ENCODE results near the gene MAFG.

DNA sequence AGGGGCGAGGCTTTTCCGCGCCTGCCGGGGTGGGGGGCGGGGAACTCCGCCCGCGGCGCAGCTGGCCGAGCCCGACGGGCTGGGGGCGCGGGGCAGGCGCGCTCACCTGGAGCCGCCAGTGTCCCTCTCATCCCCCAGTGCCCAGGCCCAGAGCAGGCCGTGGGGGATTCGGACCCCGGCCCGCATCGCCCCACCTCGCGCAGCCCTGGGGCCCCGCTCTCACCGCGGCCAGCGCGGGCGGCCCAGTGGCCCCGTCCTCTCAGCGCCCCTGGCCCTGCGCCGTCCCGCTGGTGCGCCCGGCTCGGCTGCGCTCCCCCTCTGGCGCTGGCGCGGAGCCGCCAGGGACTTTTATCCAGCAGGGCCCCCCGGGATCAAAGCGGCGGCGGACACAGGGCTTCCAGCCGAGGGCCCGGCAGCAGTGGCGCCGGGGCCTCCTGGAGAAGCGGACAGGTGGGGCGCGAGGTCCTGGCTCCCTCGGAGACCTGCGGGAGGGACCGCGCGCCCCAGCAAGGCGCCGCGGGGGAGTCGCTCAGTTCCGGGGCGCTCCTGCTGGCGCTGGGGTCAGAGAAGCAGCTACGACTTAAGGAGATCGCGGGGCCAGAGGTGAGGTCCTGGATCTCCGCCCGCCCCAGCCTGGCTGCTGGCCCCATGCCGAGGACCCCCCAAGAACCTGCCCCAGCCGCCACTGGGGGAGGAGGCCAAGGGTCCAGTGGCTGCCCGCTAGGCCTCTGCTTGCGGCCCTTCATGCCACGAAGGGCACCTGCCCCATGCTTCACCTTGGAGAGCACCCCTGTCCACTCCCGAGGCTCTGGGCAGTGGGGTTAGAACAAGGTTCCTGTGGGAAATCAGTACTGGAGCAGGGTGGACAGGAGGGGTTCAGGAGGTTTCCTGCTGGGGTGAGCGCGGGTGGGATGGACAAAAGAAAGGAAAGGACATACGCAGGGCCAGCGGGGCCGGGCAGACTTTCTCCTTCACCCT is 34.3 kb upstream of the MAFG start:
- TF ChIP-seq CTCF (IDR thresholded peaks at IDR 0.05; ENCODE audit: insufficient read depth, low read depth, low read length) (no peak), EZH2 (IDR thresholded peaks at IDR 0.05; ENCODE audit: insufficient read depth, low read length) (peak; percentile 96)

All from astrocyte (in vitro differentiated cells and primary cell).